Mucosa of descending colon (tissue), 3 donors: Measurements from ENCODE around the gene SAE1. TPM values are rescaled to one million over a fixed set of nuclear protein-coding genes. Genes with fewer than 3 reads are reported as not detected.
A peak's percentile ranks its signal among the peaks of the same experiment; 100 is the strongest.
"Not testable (repeated sequence)": the region's sequence is repeated elsewhere in the genome, so short reads cannot be mapped to it uniquely, and the experiment has no call there.

Experiments used
- ATAC-seq: fragments of 200-7000 bp; cut with Tn5 transposase; one replicate; pipeline ENCODE4 v1.9.1; 2020; ENCODE audit warnings: mild to moderate bottlenecking, moderate library complexity
- DNase-seq, 3 donors: peaks; one replicate each; pipeline ENCODE4 v3.0.0-alpha.2; 2020
- H3K36me3 ChIP-seq: fragments of 200-600 bp; one replicate; pipeline ENCODE4 v1.8.0; 2021; ENCODE audit warnings: low read depth, mild to moderate bottlenecking
- H3K4me1 ChIP-seq: fragments of 200-600 bp; one replicate; pipeline ENCODE4 v1.8.0; 2021; ENCODE audit warnings: low read depth, mild to moderate bottlenecking
- H3K4me3 ChIP-seq: fragments of 200-600 bp; one replicate; pipeline ENCODE4 v1.8.0; 2021; ENCODE audit warnings: mild to moderate bottlenecking
- H3K9me3 ChIP-seq: fragments of 200-600 bp; one replicate; pipeline ENCODE4 v1.8.0; 2021; ENCODE audit warnings: mild to moderate bottlenecking
- CTCF ChIP-seq: fragments of 200-600 bp; IDR thresholded peaks from one replicate; pipeline ENCODE4 v1.8.0; 2022; ENCODE audit warnings: antibody characterized with exemption, mild to moderate bottlenecking
- intact Hi-C, 2 donors: fragments of 100-400 bp; cut with DNase I in 1 of 2; cut with micrococcal nuclease in 1 of 2; formaldehyde crosslinking; loops; one replicate each; pipeline versions ENCODE4 v1.11.0 to v1.11.1; 2022; cut with DNase I, micrococcal nuclease
- total RNA-seq, 3 donors: library from RNA; stranded (reverse); fragmentation: NEBNext Ultra II Directional in 2 of 3; extraction: Animal tissue kit (Norgen Biotek cat#: 25700) in 2 of 3; gene quantifications; one replicate each; pipeline versions ENCODE4 v1.2.1 to v1.2.4, GENCODE V29; 2021 to 2023
- donor health status: DM: no; HTN: no; CAD: no; lungs with moderate emphysema.
- donor health status: DM: no; HTN: no; CAD: no.
- donor health status: DM: no; HTN: yes; CAD: no.

SAE1 gene
- total RNA-seq, 3 donors from 2014 or later: 41.7 to 133 (median 66.4) TPM

- peaks cover 35% of the 10 kb centered on the region for H3K4me1 ChIP-seq
Measured at GRCh38 chr19:47243776-47244547, 113.3 kb downstream of the SAE1 start.

GRCh38 chr19:47247308-47247990, 116.8 kb downstream of the SAE1 start:
- DNase-seq (peak; percentile 82 to 87 (median 82)), ATAC-seq (peak; percentile 46)
- intact Hi-C loops: loop anchor here (5.0 kb wide), 3 partner anchors 40 to 100 kb away; no protein-coding TSS in a partner anchor
- H3K4me3 ChIP-seq: no peak overlapping the region
- peak; percentile 83 for TF ChIP-seq CTCF
- H3K36me3 ChIP-seq: no peaks in the 10 kb centered on the region
- peaks cover 13% of the 10 kb centered on the region for H3K4me1 ChIP-seq
- H3K9me3 ChIP-seq: no peaks in the 10 kb centered on the region

More at GRCh38 chr19:47243776-47244547, 113.3 kb downstream of the SAE1 start:
- intact Hi-C loops: no loop called here
- H3K9me3 ChIP-seq: no peaks in the 10 kb centered on the region
- TF ChIP-seq CTCF: peak; percentile 99
- DNase-seq: peak; percentile 85 to 94 (median 93)
- ATAC-seq: peak; percentile 90
- no peak overlapping the region for H3K4me3 ChIP-seq
- no peaks in the 10 kb centered on the region for H3K36me3 ChIP-seq

DNA sequence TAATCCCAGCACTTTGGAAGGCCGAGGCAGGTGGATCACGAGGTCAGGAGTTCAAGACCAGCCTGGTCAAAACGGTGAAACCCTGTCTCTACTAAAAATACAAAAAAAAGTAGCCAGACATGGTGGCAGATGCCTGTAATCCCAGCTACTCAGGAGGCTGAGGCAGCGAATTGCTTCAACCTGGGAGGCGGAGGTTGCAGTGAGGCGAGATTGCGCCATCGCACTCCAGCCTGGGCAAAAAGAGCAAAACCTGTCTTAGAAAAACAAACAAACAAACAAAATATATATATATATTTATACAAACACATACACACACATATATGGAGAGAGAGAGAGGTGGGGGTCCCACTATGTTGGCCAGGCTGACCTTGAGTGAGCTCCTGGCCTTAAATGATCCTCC, 122.4 kb downstream of the SAE1 start:
- H3K36me3 ChIP-seq, DNase-seq, intact Hi-C loops, H3K9me3 ChIP-seq, ATAC-seq, H3K4me3 ChIP-seq: not testable (repeated sequence)
- peaks cover 11% of the 10 kb centered on the region for H3K4me1 ChIP-seq

- peaks cover 16% of the 10 kb centered on the region for H3K4me1 ChIP-seq
- H3K4me3 ChIP-seq: no peak overlapping the region
- intact Hi-C loops: no loop called here
- no peaks in the 10 kb centered on the region for H3K36me3 ChIP-seq
- no peaks in the 10 kb centered on the region for H3K9me3 ChIP-seq
- DNase-seq: no peak
- no peak for TF ChIP-seq CTCF
- ATAC-seq: no peak
Measured at GRCh38 chr19:47253467-47253881, 122.8 kb downstream of the SAE1 start.

- no peak for DNase-seq
- no peaks in the 10 kb centered on the region for H3K36me3 ChIP-seq
- no peak overlapping the region for H3K4me3 ChIP-seq
- peaks cover 21% of the 10 kb centered on the region for H3K4me1 ChIP-seq
- no peaks in the 10 kb centered on the region for H3K9me3 ChIP-seq
- intact Hi-C loops: no loop called here
- ATAC-seq: no peak
- TF ChIP-seq CTCF: no peak
Measured at GRCh38 chr19:47253970-47254369, 123.3 kb downstream of the SAE1 start.
